GM20431 (cell line): Measurements from ENCODE around the gene CXCR4.

Experiments used
- in situ Hi-C: fragments of 300-500 bp; cut with MseI, MboI; formaldehyde crosslinking; loops from one replicate; pipeline ENCODE4 v1.15.0; 2020; ENCODE audit warnings: low sequenced_read_pairs; ENCODE audit not compliant: unreplicated experiment

Gene CXCR4

GRCh38 chr2:136132825-136133155 is 14.8 kb upstream of the CXCR4 start:
- in situ Hi-C loops: no loop called here

DNA sequence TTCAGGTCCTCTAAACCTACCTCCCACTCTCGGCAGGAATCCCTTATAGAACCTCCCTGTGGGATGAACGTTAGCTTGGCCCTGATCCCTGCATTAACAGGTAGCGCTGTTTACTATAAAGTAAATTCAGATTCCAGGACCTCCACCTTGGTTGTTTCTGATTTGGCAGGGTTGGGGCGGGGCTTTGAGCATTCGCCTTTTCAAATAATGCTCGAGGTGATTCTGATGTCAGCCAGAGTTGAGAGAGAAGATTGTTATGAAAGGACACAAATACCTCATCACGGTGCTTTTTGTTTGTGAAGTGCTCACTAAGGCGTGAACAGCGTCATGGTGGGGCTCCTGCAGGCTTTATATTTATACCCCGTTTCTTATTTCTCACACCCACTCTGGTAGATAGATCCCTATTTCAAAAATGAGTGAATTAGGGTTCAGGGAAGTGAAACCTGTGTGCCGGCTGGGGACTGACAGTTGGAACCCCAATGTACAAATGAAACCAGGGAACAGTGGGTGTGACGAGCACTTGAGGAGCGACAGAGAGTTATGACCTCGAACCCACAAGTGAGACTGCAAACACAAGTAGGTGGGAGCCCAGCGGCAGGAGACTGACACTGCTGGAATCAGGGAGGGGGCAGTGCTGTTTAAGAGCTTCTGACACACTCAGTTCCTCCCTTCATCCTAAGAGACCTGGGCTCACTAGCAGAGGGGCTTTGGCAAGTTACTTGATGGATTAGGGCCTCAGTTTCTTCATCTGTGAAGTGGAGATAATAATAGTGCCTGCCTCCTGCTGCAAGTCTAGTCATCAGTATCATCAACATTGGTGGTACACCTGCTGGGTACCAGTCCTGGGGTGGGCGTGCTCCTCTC is 14.2 kb upstream of the CXCR4 start:
- in situ Hi-C loops: no loop called here

- in situ Hi-C loops: no loop called here
These were observed 13.6 kb upstream of the CXCR4 start for GRCh38 chr2:136131484-136131960.

GRCh38 chr2:136130511-136130910 is 12.6 kb upstream of the CXCR4 start:
- in situ Hi-C loops: no loop called here

DNA sequence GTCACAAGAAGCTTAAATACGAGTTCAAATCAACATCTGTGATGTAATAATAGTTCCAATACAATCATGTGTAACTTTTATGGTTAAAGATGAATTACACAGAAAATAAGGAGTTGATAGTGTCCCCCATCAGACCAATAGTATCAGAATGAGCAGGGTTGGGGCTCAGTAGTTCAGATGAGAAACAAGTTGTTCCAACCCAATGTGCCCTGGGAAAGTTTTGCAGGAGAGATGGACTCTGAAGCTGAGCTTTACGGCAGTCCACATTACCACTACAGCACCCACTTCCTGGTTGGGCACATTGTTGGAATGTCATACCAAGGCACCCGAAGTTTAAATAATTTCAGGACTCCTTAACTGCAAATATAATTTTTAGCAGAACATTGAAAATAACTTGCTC is 12.1 kb upstream of the CXCR4 start:
- in situ Hi-C loops: no loop called here

GRCh38 chr2:136129601-136130000 is 11.7 kb upstream of the CXCR4 start:
- in situ Hi-C loops: no loop called here

DNA sequence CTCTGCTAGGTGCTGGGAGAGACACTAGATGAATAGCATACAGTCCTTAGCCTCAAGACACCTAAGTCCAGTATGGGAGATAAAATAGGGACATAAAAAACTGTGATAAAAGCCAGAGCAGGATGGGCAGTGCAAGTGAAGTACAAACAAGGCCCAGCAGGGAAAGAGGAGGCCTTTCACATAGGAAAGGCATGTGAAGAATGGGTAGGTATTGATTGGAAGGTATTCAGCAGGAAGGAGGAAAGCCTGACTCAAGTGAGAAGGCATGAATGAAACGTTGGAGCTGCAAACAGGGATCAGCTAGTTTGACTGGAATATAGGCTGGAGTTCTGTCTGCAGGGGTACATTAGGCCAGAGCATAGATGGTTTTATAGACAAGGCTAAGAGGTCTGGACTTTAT is 11.0 kb upstream of the CXCR4 start:
- in situ Hi-C loops: no loop called here

DNA sequence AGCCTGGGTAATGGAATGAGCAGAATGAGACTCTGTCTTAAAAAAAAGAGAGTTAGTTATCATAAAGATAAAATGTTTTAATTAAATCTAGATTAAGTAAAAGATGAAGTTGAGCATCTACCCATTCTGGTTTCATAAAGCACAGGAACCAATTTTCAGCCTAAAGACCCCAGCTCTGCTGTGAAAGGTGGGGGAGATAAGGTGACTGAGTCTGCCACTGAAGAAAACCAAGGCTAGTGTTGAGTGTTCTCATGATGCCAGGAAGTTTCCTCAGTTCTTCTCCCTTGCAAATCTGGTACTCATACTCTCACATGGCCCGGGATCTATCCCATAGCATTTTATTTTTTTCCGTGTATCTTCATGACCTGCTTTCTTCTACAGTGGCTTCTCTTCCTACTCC is 10.4 kb upstream of the CXCR4 start:
- in situ Hi-C loops: no loop called here

DNA sequence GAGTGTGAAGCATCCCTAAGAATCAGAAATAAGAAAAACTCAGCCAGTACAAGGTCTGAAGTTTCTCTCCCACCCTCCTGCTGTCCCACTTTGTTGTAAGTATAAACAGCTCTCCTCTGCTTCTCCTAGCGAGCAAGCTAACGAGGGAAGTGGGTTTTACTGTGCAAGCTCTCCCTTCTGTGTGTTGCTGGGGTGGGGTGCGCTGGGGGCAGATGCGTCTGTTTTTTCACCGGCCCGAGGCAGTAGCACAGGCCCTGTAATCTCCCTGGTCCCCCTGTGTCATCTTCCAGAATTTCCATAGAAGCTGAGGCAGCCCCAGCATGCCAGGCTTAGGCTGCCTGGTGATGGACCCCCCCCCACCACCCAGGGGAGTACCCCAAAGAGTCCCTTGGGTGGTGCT is 9.4 kb upstream of the CXCR4 start:
- in situ Hi-C loops: no loop called here

- in situ Hi-C loops: no loop called here
These were observed 8.5 kb upstream of the CXCR4 start for GRCh38 chr2:136126421-136126926.

DNA sequence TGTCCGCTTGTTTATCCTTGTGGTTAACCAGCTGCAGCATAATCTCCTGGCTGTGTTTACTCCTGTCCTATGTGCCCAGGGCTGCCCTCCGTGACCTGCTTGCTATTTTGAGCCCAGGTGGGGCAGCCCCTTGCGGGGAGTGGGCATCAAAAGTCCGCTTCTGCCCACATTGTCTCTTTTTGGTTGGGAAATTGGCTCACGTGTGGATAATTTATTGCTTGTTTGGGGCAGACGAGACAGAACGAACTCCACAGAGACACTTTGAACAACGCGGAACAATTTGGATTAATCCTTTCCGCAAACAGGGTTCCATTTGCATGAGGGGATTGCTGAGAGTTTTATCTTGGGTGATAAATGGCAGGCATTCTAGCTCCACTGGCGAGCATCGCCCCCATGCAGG is 8.1 kb upstream of the CXCR4 start:
- in situ Hi-C loops: no loop called here

DNA sequence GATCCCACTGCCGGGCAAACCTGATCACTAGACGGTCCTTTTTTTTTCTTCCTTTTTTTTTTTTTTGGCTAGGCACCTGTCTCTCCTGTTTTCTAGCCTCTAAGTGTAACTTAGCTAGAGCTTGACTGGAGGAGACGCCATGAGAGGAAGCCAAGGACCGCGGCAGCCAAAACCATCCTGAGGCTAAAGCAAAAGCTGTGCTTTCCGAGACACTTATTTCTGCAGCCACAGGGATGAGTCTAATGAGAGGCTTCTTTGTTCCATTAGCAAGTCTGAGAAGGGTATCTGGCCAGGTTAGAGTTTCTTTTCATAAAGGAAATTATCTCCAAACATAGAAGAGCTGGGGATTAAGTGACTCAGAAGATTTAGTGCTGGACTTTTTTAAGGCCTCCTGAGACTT is 7.3 kb upstream of the CXCR4 start:
- in situ Hi-C loops: no loop called here

GRCh38 chr2:136124805-136125204 is 6.9 kb upstream of the CXCR4 start:
- in situ Hi-C loops: no loop called here

- in situ Hi-C loops: no loop called here
These were observed 4.7 kb upstream of the CXCR4 start for GRCh38 chr2:136122661-136123060.

DNA sequence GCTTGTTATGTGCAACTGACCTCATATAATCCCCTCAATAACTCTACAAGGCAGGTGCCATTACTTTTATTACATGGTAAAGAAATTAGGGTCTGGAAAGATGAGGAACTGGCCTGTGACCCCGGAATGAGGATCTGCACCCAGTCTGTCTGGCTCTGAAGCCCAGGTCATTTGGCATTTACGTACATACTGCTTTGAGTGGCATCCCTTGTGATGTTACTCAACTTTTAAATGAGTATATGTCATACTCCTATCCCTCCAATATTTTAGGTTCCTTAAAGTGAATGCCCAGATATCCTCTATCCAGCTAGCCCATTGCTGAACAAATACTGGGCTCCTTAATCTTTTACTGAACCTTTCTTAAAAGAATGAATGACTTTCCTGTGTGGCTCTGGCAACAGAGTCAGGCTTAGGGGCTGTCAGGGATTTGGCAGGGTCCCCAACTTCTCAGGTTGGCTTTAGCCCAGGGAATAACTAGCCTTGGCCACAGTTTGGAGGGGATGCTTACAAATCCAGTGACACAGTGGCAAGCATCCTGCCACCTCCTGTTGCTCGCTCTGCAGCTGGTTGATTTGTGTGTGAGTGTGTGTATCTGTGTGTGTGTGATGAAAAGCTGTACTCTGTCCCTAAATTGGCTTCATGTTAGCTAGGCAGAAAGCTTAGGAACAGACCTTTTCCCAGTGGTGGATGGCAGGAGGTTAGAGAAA is 3.4 kb upstream of the CXCR4 start:
- in situ Hi-C loops: no loop called here

DNA sequence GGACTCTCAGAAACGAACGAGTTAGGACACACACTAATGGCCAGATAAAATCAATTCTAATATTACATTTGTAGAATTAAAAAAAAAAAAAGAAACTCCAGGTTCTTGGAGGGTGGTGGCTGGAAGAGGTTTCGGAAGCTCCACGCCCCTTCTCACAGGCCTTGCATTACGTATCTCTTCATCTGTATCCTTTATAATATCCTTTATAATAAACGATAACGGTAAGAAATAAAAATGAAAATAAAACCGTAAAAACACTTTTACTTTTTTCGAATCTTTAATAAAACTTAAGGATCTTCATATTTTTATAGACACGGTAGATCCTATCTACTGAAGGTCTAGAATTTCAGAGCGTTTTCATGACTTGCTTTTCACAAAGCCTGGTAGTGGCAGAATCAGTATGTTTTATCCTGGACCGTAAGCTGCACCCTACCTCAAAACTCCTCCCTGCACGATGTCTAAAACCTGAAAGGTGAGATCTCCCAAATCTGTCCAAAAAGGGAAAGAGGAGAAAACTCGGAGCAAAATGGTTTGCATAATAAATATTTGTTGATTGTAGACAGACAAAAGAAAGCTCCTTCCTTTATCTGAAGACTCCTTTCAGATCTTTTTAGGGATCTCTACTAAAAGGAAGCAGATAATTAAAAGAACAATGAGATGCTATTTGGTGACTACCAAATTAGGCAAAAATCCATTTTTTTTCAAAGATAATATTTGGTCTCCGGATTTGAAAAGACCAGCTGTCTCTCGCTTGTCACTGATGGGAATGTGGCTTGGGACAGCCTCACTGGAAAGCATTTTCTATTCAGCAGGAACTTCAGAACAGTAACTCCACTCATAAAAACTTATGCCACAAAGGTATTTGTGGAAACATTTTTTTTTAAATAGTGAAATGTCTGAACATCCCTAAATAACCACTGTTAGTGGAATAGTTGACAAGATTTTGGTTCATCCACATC is 2.0 kb upstream of the CXCR4 start:
- in situ Hi-C loops: no loop called here

DNA sequence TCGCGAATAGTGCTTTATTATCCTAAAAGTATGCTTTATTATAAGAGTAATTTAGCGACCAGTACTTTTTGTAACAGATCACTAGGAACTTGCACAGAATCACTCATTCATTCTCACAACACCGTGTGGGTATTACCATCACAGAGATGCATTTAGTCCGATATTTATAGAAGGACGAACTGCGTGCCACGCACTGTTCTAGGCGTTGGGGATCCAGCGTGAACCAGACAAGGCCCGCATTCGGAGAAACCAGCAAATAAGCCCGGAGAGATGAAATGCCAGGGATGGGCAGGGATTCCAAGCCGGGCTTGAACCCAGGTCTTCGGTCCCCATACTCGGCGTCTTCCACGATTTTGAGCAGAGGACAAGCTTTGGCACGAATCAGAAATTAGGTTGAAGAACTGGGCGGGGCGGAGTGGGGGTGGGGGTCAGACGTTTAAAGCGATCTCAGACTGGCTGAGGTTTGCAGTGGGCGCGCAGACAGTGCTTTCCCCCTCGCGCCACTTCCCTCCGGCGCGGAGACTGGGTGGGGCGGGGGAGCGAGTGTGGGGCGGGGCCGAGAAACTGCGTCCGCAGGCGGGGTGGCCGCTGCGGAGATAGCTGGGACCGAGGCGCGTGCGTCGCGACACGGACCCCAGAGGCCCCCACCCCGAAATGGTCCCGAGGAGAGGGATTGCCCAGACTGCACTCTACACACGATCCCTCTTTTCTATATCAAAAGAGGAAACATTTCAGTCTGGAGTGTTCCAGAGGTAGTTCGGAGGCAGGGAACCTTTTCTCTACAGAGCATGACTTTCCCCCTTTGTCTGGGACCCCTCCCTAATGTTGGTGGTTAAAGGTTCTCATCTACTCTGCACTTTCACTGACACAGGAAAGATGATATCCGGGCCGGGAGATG is 1.1 kb upstream of the CXCR4 start:
- in situ Hi-C loops: no loop called here

GRCh38 chr2:136117391-136117841 is 533 bp downstream of the CXCR4 start:
- in situ Hi-C loops: no loop called here

DNA sequence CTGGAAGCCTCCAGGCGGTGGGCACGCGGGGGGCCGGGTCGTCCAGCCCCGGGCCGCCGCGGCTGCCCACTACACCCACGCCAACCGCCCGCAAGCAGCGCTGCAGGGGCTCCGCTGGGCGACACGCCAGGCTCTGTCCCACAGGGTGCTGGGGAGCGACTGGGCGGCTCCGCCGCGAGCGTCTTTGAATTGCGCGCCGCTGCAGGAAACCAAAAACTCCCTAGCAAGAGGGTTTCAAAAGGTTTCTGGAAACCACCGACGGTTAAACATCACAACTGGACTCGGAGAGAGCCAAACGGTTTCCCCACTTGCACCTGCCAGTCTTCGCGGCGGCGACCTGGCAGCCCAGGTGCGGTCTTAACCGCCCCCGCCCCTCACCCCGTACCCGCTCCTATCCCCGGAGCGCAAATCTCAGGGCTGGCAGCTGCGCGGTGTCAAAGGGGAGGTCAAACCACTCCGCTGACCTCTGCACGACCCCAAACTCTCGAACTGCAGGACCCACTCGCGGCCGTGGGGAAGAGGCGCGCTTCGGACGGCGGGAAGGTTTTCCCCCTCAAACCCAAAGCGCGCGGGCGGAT is 1.0 kb downstream of the CXCR4 start:
- in situ Hi-C loops: no loop called here
